Measurements from ENCODE around the gene RSAD1.

Gene RSAD1

DNA sequence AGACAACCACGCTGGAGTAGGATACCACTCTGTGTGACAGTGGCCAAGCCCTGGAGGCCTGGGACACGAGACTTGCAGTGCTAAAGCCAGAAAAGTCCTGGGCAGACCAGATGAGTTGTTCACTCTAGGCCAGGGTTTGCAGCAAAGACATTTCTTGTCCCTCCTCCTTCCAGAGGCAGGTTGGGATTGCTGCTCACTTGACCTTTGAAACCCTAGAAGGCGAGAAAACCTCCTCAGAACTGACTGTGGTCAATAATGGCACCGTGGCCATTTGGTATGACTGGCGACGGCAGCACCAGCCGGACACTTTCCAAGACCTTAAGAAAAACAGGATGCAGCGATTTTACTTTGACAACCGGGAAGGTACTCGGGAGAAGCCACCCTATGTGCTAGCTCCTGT is 44.1 kb downstream of the RSAD1 start:
- no peak for DNase-seq

GRCh38 chr17:50523208-50523607 is 44.5 kb downstream of the RSAD1 start:
- no peak for DNase-seq

DNA sequence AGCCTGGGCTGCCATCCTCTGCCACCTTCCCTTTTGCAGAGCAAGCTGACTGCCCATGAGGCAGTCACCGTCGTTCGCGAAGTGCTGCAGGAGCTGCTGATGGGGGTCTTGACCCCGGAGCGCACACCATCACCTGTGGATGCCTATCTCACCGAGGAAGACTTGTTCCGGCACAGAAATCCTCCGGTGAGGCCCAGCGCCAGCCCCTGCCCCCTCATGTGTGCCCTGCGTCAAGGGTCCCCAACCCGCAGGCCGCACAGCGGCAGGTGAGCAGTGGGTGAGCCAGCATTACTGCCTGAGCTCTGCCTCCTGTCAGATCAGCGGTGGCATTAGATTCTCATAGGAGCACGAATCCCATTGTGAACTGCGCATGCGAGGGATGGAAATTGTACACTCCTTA is 46.2 kb downstream of the RSAD1 start:
- DNase-seq, result no peak

- no peak for DNase-seq
These were observed 48.6 kb downstream of the RSAD1 start for GRCh38 chr17:50527155-50527762.

- DNase-seq, result no peak
These were observed 49.4 kb downstream of the RSAD1 start for GRCh38 chr17:50527949-50528474.

DNA sequence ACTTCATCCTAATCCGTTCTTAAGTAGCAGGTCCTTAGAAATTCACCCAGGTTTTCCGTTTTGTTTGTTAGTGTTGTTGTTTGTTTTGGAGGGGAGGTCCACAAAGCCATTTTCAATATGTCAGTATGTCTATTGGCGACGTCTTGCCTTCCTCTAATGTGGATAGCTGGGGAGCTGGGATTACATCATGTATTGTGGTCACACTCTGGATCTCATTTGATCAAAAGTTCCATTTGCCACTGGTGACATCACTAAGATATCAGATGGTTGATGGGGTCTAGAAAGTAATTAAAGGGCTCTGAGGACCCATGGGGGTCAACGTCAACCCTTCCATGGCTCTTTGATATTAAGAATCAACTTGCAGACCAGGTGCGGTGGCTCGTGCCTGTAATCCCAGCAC is 51.2 kb downstream of the RSAD1 start:
- no peak for DNase-seq

DNA sequence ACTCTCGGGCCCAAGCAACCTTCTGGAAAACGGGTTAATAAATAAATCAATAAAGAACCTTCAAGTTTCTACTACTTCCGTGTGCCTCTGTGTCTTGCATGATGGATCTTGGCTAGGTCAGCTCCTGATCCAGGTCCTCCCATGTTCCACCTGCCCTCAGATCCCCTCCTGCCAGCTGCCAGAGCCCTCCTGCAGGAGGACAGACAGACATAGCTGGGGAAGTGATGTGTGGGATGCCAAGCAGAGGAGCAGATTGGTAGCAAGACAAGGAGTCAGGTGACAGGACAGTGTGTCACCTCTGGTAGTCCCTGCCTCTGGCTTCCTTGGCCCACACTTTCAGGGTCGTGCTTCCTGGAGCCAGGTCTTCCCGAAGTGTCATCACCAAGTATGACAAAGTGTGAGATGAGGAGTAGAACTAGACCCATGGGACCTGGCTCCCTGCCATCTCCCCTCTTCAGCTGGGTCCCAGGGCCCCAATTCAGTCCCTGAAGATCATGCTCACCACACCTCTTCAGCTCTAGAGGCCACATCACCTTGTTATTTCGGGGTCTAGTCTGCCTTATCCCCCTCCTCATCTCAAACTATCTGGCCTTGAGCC is 52.9 kb downstream of the RSAD1 start:
- DNase-seq, result no peak

DNA sequence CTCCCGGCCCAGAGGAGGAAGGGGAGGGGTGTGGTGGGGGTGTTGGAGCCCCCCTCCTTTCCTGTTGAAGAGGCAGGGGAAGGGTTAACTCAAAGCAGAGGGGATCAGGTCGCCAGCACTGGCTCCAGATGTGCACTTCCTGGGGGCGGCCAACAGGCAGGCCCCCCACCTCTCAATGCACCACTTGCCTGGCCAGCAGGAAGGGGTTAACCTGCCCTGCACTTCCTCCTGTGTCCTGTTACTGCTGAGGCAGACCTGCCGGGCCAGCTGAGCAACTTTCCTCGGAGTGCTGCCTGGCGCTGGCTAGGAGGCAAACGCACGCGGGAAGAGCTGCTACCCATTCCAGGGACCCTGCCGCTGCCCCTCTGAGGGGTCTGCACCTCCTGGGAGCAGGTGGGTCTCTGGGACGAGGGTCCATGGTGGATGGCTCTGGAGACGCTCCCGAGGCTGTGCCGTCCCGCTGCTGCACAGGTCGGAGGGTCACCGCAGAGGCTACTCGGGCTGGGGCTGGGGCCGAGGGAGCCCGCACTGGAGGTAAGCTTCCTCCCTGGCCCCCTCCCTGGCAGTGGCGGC is 53.9 kb downstream of the RSAD1 start, which contains the start of gene EPN3:
Gene EPN3, plus strand, starts transcription at position 284 of the 573 bp plus-strand sequence. CDS start 3,822 bp downstream, outside the sequence.
- DNase-seq, result no peak

DNA sequence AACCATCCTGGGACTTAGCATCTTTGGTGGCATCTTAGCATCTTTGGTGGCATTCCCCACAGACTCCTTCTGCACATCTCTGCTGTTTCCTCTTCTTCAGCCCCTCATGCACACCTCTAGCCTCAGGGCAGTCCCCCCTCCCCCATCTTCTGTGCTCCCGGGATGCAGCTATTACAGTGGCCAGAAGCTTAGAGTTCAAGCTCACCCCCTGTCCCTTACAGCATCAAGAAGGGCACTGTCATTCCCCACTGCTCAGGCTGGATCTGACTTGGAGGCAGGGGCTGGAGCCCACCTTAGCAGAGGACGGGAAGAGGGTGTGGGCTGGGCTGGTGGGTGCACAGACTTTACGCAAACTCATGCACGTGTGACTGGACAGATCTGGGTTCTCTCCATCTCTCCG is 54.5 kb downstream of the RSAD1 start:
- no peak for DNase-seq

GRCh38 chr17:50533720-50534148 is 55.1 kb downstream of the RSAD1 start:
- DNase-seq, result no peak

DNA sequence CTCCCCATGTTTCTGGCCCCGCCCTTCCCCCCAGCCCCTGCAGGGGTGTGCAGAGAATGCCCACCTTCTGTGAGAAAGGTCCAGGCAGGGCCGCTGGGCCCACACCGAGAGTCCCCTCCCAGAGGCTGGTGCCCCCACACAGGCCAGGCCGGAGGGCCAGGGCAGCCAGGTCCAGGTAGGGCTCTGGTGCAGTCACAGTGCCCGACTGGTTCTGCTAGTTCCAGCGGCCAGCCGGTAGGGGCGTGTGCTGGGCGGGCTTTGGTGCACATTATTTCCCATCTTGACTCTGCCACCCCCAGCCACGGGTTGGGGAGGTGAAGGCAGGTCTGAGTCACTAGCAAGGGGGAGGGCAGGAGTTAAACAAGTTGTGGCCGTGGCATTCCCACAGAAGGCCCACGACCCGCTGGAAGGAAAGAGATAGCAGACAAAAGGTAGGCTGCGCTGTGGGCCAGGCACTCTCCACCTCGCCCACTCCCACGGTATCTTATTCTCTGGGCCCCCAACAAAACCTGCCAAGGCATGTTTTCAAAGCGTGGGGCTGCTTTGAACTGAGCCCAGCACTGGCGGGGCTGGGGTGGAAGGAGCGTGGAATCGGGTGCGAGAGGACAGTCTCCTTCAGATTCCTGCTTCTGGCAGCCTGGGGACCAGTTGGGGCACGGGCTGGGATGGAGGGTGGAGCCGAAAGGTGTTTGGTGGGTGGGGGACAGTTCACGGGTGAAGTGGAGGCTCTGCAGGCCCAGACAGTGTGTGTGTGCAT is 55.7 kb downstream of the RSAD1 start:
- no peak for DNase-seq

DNA sequence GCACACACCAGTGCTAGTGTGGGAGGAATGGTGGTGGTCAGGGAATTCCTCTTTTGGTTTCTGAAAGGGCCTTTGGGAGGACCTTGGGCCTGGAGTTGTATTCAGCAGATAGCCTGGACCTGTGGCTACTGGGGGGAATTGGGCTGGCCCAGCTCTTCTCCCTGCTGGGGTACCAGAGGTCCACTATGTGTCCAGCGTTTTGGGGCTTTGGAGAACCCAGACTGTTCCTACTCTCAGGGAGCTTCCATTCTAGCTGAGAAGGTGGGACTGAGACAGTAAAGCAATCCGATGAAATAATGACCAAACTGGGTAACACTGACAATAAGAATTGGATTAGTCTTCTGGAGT is 56.3 kb downstream of the RSAD1 start:
- no peak for DNase-seq

- no peak for DNase-seq
These were observed 56.7 kb downstream of the RSAD1 start for GRCh38 chr17:50535407-50535806.

All from activated CD4-positive, CD25-positive, alpha-beta regulatory T cell (primary cell).